Panc1 (cell line): ENCODE data around the gene NXPH1.

Experiments
- CTCF ChIP-seq: fragments of 450-650 bp; IDR thresholded peaks from 2 replicates; pipeline ENCODE4 v1.5.1; 2017; ENCODE audit warnings: mild to moderate bottlenecking
- POLR2AphosphoS5 ChIP-seq: IDR thresholded peaks from 2 replicates; pipeline ENCODE4 v1.6.1; 2012; ENCODE audit warnings: mild to moderate bottlenecking, low read depth, low read length, moderate library complexity
- REST ChIP-seq, 2 experiments: IDR thresholded peaks; 2 replicates each; pipeline ENCODE4 v1.6.1; 2011 to 2012; ENCODE audit warnings: low read depth in 2 of 2, control low read depth in 1 of 2, low read length in 1 of 2, mild to moderate bottlenecking in 1 of 2, moderate library complexity in 1 of 2; ENCODE audit not compliant: insufficient read depth in 1 of 2
- SIN3A ChIP-seq: IDR thresholded peaks from 2 replicates; pipeline ENCODE4 v1.6.1; 2012; ENCODE audit warnings: low read depth, mild to moderate bottlenecking, low read length, moderate library complexity, borderline replicate concordance; ENCODE audit not compliant: insufficient read depth
- TCF7L2 ChIP-seq: IDR thresholded peaks from 2 replicates; pipeline ENCODE4 v1.6.1; 2011; ENCODE audit warnings: mild to moderate bottlenecking, low read depth, low read length, inconsistent platforms

- TF ChIP-seq CTCF (no peak), REST (IDR thresholded peaks at IDR 0.05; ENCODE audit: insufficient read depth in 1 of 2, low read depth in 2 of 2, low read length in 1 of 2) (no peak), POLR2AphosphoS5 (no peak), SIN3A (no peak), TCF7L2 (no peak)
Measured at GRCh38 chr7:8500286-8500685, 66.9 kb downstream of the NXPH1 start.
